ENCODE data around the gene HOXB6.

HOXB6 gene

DNA sequence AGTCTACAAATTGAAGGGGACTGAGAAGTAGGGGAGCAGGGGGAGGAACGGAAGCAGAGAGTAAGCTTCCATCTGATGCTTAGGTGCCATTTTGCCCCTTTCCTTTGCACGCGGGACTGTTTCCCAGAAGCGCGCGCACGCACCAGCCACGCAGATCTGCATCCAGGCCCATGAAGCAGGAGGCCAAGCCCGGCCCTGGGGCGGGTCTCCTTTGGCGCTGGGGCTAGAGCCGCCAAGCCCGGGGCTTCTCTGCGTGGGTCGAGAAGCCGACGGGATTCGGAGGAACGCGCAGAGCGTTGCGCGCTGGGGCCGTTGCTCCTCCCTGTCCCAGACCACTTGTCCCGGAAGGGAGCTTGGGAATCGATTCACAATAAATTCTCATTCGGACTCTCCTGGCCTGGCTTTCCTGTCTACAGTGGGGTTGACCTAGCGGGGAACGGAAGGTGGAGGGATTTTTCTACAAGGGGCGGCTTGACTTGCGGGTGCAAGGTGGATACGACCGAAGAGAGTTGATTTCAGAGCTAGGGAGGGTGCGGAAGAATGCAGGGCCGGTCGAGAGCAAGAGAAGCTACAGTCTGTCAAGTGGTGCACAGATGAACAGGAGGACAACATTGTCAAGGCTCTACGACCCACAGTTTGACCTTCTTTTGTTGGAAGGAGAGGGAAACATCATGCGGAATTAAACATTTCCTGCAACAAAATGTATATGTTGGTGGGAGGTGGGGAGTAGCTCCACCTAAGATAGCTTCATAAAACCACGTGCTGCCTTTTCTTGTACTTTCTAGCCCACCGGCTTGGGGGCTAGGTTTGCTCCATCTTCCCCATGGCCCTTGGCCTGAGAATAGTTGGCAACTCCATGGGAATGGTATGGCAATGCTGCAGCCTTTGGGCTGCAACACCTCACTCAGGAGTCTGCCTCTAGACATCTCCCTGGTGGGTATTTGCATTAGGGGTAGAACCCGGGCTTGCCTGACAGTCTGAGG, 16.9 kb upstream of the HOXB6 start:
- DNase-seq: no peak

DNA sequence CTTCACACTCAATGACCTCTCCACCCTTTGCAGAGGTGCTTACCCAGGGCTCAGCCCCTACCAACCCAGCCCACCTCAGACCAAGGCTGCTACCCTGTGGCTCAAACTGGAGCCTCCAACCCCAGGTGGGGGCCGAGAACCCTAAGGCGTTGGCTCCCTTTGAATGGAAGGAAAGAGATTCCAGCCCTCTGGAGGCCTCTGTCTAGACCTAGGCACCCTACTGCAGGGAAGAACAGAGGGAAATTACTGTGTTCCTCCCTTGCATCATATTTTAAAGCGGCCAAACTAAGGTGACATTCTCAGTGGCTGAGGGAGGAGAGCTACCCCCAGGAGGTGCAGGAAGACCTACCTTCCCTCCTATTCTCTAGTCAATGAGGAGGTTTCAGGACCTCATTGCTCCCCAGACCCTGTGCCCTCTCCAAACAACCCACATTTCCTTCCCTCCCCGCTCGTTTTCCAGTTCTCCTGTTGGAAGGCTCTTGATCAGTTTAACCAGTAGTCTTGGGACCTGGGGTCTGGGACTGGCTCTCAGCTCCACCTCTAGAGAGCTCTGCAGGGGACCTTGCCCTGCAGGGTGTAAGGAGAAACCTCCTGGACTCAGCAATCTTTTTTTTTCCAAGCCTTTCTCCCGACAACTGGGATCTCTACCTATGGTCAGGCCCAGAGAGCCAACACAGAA, 15.8 kb upstream of the HOXB6 start:
- no peak for DNase-seq

DNA sequence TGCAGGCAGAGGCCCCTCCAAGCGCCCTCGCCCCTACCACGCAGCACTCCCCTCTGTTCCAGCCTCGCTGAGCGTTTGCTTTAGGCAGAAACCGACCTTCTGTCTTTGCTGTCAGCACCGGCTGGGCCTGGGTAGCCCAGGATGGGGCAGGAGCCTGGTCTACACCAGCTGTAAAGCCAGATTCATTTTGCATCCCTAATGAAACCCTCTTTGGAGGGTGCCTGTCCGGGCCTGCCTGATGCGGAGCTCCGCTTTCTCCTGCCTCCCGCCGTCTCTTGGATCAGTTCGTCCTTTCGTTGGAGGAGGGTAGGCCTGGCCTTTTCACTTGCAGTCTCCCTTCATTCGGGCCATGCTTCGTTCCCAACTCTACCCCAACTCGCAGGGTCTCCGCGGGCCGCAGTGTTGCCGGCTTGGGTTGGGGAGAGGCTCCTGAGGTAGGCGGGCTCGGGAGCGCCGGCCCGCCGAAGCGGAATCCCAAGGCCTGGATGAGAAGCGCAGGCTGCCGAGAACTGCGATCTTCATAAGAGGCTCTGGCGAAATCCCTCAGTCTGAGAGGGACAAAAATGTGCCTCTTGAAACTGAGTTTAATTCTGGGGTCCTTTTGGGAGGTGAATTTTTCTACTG, 15.2 kb upstream of the HOXB6 start:
- DNase-seq: no peak

DNA sequence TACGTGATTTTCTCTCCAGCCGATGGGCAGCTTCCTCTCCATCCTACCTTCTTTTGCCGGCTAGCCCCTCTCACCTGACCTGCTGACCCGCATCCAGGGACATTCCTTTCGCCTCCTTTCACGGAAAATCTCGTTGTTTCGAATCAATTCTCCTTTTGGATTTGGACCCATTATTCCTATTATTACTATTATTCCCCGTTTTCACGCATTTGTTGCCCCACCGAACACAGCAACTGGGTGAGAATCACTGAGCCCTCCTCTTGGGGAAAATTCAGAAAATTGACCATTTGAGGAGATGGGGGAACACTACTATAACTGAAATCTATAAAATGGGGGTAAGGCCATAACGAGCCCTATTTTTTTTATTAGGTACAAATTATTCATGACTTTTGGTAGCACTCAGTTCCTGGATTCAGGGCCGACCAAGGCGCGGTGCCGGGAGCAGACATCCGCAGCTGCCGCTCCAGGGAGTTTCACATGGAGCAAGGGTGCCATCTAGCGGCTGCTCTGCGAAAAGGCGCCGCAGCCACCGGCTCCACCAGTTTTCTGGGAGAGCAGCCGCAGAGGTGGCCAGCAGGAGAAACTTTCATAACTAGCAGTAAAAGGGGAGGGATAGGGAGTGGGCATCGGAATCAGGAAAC, 13.6 kb upstream of the HOXB6 start:
- no peak for DNase-seq

DNA sequence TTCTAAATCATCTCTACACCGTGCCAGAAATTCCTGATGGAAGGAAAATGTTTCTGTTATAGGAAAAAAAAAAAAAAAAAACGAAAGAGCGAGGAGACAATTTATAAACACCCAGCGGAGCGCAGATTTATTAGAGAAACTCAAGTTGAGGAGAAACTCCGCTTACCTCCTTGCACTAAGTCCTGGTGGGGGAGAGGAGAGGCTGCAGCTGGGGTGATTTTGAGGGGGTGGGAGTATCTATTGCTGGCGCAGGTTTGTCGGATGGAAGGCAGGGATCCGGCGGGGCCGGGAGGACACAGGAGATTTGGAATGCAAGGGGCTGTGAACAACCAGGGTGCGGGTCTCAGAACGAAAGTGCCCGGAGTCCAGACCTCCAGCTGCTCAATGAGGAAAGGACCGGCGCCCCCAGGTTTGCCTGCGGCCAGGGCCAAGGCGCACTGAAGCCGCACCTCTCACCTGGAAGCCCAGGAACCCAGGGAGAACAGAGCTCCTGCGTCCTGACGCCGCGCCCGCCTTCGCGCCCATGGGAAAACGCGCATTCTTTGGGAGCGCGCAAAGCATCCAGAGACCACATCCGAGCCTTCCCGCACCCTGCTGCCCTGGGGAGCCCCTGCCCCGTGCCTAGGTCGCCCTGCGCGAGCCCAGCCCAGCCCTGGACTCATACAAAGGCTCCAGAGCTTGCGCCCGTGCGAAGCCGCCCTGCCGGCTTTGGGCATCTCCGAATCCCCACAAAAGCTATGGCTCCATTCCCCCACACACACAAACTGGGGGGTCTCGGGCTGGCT, 12.9 kb upstream of the HOXB6 start:
- DNase-seq: no peak

DNA sequence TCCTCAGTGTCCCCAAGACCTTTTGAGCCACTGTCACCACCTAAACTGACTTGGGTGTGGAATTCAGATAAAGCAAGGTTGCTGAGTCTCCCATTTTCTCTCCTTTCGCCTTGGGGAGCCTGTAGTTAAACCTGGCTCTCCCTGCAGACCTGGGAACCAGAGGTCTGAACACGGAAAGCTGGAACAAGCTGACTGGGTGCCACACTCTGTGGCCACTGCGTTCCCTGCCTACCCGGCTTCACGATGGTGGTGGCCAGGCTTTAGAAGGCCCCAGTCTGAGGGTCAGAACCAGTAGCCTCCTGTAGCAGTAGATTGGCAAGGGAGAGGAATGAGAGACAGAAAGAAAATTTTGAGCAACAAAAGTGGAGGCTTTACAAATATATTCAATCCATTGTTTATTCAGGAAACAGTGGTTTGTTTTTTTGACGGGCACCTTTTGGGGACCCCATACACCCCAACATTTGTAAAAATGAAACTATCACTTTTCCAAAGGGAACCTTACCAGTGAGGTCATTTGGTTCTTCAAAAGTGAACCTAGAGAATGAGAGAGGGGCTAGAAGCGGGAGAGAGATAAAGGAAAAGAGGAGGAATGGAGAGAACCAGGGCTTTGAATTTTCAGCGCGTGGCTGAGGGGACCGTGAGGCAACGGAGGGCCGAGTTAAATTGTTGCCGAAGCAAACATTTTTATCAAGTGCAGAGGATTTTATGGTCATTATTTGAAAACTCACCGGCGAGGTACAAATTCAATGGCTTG, 12.1 kb upstream of the HOXB6 start:
- DNase-seq: no peak

DNA sequence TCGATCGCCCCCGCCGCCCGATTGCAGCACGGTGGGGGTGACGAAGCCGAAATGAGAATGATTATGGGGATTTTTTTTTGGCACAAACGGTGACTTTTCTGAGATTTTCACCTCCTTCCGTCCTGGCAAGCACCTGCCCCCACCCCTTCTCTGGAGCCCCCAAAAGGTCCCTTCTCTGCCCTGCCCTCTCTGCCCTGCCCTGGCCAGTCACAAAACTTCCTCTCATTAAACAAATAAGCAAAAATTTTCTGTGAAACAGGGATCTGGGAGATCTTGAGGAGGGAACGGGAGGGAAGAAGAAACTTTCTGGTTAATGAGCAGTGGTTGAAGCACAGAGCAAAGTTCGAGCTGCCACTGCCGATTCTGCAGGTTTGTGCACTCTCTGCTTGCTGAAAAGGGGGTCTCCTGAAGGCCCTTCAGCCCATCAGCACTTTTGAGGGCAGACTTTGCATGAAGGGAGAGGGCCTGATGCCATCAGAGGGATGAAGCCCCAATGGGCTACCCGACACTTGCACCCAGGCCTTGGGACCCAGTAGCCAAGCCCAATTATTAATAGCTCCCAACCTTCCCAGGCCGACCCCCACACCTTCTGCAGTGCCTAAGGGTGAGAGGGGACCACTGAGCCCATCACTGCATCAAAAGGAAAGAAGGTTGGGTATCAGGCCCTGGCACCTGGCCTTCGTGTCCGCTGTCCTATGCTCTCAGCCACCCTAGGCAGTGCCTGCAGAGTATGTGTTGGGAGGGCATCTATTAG, 11.4 kb upstream of the HOXB6 start:
- DNase-seq: no peak

DNA sequence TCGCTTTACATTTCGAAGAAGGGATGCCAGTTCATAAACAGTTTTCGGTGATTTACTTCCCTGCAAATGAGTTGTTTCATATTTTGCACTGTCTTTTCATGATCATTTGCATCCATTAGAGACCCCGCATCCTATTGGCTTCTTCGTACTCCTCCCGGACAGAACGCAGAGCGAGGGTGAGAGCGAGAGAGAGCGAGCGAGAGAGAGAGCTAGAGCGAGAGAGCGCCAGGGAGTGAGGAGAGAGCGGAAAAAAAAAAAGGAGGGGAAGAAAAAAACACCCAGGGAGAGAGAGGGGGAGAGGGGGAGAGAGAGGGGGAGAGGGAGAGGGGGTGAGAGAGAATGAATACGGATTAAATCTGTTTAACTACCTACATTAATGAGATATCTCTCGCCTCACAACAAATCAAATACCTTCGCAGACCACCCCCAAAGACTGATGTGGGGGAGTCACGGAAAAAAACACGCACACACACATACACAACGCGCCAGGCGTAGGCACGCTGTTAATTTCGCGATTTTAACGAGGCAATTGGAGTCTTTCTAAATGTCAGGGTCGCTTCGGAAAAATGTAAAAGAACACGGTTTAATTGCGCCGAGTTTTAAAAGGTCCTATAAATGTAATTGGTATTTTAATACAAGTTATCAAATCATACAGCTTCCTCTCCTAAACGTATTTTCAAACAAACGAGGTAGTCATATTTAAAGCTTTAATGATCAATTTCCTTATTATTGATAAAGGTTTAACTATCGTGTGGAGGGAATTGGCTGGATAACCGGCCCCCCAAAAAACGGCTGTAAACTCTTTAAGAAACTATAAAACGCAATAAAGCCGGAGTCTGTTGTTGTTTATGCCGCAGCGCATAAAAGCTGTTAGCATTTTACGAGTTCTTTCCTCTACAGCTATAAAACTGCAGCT, 10.5 kb upstream of the HOXB6 start, which contains the start of gene HOXB8:
Gene HOXB8 (minus strand): TSS at position 246 of the 916 bp plus-strand sequence. CDS start 588 bp downstream, outside the sequence.
- no peak for DNase-seq

DNA sequence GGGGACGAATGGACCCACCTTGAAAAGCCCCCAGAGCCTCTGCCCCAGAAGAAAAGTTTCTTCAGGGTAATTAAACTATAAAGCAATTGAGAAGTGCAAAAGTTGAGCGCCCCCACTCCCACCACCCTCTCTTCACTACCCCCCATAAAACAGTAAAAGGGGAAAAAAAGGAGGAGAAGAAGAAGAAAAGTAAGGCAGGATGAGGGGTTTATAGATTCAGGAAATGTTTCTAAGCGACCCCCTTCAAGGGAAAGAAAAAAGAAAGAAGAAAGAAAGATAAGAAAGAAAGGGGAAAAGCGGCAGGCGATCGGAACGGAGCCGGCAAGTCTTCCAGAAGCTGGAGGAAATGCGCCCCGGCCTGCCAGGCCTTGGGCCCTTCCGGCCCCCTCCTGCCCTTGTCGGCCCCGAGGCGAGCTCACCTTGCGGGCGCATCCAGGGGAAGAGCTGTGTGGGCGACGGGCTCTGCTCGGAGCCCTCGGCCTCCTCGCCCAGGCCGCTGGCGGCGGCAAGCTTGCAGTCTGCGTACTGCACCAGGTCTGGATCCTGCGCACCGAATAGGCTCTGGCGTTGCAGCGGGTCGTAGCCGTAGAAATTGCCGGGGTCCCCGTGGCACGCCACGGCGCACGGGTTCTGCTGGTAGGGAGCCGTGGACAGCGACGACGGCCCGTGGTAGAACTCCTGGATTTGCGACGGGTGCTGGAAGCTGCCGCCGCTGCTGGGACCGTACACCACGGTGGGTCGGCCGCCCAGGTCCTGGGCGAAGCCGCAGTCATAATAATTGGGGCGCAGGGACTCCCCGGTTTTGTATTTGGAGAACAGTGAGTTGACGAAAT, 9.3 kb upstream of the HOXB6 start:
- no peak for DNase-seq

DNA sequence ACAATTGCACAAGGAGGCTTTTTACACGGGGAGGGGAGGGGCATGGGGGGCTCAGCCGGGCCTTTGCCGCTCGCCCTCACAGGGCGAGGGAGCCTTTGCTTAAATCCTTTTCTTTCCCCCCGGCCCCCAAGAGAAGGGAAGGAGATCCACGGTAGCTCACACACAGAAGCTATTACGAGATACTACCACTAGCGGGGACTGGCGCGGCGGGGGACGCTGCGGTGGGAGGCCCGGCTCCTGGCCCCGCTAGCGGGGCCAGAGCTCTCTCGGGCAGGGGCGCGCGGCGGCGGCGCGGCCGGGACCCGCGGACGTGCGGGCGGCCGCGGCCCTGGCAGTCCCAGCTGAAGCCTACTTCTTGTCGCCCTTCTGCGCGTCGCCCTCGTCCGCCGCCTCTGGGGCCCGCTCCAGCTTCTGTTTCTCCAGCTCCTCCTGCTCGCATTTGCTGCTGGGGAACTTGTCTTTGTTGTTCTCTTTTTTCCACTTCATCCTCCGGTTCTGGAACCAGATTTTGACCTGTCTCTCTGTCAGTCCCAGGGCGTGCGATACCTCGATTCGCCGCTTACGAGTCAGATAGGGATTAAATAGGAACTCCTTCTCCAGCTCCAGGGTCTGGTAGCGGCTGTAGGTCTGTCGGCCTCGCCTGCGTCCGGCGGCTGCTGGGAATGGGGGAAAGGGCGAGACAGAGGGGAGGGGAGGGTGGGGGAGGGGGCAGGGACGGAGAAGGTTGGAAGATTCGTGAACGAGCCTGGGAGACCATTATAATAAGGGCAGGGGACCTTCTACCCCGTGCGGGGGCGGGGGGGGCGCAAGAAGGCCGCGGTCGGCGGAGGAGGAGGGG, 8.3 kb upstream of the HOXB6 start:
- DNase-seq: no peak

DNA sequence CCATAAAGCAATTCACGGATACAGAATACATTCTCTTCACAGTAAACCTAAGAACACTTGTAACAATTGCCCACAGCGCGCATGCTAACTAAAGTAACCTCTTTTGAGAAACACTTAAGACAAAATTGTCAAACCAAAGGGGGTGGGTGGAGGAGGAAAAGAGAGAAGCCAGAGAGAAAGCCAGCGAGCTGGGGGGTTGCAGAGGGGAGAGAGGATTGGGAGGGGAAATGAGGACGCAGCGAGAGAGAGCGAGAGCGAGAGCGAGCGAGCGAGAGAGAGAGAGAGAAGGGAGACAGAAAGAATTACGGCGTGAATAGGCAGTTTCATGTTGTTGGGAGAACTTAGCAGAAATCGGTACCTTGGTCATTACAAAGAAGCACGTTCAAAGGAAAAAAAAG, 7.7 kb upstream of the HOXB6 start:
- DNase-seq: no peak

DNA sequence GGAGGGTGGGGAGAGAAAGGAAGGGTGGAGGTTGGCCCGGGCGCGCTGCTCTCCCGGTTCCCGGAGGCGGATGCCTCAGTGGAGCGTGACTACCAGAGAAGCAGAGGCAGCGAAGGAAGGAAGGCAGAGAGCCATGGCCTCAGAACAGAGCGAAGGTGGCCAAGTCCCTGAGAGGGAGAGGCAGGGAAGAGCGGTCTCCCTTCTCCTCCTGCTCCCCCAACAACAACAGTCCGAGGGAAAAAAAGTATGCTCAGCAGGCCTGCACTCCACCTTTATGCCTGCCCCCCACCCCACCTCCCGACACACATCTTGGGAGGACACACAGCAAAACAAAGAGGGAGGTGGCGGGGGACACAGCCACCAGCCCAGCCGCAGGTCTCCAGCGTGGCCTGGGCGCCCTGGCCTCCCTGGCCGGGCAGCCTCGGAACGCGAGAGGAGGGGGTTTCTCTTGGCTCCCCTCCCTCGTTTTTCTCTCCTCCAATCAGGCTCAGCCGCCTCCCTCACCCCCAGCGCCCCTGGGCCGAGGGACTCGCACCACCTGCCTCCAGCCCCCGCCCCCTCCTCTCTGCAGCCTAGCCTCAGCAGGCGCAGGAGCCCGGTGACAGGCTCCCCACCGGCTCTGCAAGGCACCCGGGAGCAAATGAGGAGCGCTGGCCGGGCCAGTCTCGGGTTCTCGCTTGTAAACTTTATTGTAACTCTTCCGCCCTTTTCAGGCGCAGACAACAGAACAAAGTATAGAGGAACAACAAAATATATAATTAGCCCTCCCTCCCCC, 7.1 kb upstream of the HOXB6 start:
- DNase-seq: no peak

DNA sequence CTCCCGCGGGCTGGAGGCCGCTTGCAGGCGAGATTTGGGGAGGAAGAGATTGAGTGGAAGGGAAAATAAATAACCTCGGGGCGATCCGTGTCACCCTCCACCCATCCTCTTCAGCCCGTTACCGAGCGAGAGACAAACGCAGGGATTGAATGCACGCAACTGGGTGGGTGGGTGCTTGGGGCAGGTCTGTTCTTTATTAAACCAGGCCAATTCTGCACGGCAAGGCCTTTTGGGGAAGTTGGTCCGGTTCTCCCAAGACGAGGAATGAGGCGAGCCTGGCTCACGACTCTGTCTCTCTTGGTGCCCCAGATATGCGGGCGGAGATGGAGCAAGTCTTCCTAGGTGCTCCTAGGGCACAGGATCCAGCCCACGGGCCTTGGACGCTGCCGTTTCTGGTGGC, 6.4 kb upstream of the HOXB6 start:
- no peak for DNase-seq

DNA sequence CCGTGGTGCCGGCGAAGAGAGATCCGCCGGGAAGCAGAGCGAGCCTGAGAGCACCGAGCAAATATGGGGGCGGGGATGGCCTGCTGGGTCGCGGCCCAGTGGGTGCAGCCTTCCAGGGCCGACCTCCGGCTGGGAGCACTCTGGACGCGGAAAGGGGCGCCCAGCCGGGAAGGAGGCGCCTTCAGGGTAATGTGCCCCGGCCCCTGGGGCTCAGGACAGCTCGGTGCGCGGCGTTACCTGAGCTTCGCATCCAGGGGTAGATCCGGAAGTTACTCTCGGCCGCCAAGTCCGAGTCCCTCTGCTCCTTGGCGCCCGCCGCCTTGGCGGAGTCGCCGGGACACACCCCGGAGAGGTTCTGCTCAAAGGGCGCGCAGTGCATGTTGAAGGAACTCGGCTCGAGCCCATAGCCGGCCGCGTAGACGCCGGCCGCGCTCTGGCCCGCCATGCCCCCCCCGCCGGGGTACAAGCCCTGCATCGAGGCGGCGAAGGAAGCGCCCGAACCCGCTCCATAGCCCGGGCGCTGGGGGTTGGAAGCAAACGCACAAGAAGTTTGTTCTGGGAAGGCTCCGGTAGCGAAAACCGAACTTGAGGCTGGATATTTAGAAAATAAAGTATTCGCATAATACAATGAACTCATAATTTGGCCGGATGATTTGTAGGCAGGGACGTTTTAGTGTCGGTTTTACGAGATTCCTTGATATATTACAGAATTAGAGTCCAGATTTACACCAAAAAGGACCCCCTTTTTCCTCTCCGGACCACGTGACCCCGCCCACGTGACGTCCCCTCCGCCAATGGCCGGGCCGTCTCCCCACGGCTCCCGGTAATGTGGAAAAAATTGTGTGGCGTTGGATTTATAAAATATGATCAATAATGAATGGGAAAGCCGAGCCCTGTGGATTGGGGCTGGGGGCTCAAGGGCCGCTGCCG, 5.8 kb upstream of the HOXB6 start, which contains the start of gene HOXB7:
Gene HOXB7 (minus strand): TSS at position 736 of the 930 bp plus-strand sequence. CDS start 99 bp downstream, at position 637.
- DNase-seq: no peak

DNA sequence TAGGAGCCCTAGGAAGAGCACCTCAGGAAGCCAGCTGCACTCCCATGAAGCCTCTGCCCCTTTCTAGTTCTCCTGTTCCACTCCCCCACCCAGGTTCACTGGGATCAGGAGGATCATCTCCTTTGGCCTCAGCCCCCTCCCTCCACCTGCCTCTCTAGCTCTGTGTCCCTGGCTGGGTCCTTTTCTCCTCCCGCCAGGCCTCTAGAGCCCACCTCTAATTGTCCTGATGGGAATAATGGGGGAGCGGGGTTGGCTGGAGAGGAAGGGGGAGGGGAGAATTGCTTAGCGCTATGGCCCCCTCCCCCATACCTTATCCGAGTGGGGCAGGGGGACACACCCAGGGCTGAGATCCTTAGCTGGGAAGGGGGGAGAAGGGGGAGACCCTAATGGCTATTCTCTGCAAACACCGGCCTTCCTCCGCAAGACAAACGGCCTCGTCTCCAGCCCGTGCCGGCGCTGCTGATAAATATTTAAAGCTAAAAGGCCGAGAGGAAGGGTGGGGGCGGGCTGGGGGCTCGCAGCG, 5.0 kb upstream of the HOXB6 start:
- DNase-seq: no peak
